ENCODE results near the gene DERA. TPM values are rescaled to one million over a fixed set of nuclear protein-coding genes. Genes with fewer than 3 reads are reported as not detected.

DERA gene
- total and polyA plus RNA-seq, 2 donors (not counting 1 experiment from before 2014, with no cell fraction given), result 48.2 to 51.5 TPM

- H3K36me3 ChIP-seq (ENCODE audit: control insufficient read depth, insufficient read depth, low read length), result no peaks in the 10 kb centered on the region
- H3K27me3 ChIP-seq (ENCODE audit: control insufficient read depth, insufficient read depth, low read length), result no peaks in the 10 kb centered on the region
- TF ChIP-seq EZH2 (IDR thresholded peaks at IDR 0.05; ENCODE audit: low read length, missing control alignments) (no peak), CTCF (conservative IDR thresholded peaks at IDR 0.05 in 1 of 2, IDR thresholded peaks at IDR 0.05 in 1 of 2; ENCODE audit: low read depth in 1 of 2, low read length in 2 of 2) (no peak)
- H2AFZ ChIP-seq (ENCODE audit: low read length), result no peak overlapping the region
- H3K79me2 ChIP-seq (ENCODE audit: control insufficient read depth, insufficient read depth, low read length), result no peaks in the 10 kb centered on the region
- no peaks in the 10 kb centered on the region for H3K9me3 ChIP-seq (ENCODE audit: control insufficient read depth, insufficient read depth, low read depth, low read length)
- H3K4me3 ChIP-seq (replicated peaks in 1 of 4; ENCODE audit: control extremely low read depth in 1 of 4, insufficient read depth in 1 of 4, low read depth in 3 of 4, low read length in 4 of 4), result no peak overlapping the region
- no peak overlapping the region for H3K27ac ChIP-seq (ENCODE audit: insufficient read depth, low read length)
- H3K4me1 ChIP-seq (ENCODE audit: control insufficient read depth, extremely low read depth, insufficient read depth, low read length), result no peaks in the 10 kb centered on the region
- no peak overlapping the region for H3K4me2 ChIP-seq (ENCODE audit: extremely low read depth, insufficient read depth, low read length)
- H3K9ac ChIP-seq (ENCODE audit: insufficient read depth, low read length), result no peak overlapping the region
- DNase-seq (ENCODE audit: low read depth in 2 of 2), result no peak
- H4K20me1 ChIP-seq (ENCODE audit: control insufficient read depth, extremely low read depth, insufficient read depth, low read length), result no peaks in the 10 kb centered on the region
Observed at GRCh38 chr12:16020031-16020430, 108.9 kb downstream of the DERA start.

GRCh38 chr12:16021026-16021425 lies 109.9 kb downstream of the DERA start:
- Histone ChIP-seq H2AFZ (ENCODE audit: low read length) (no peak overlapping the region), H3K79me2 (ENCODE audit: control insufficient read depth, insufficient read depth, low read length) (no peaks in the 10 kb centered on the region), H3K9me3 (ENCODE audit: control insufficient read depth, insufficient read depth, low read depth, low read length) (no peaks in the 10 kb centered on the region), H3K36me3 (ENCODE audit: control insufficient read depth, insufficient read depth, low read length) (no peaks in the 10 kb centered on the region), H3K4me3 (replicated peaks in 1 of 4; ENCODE audit: control extremely low read depth in 1 of 4, insufficient read depth in 1 of 4, low read depth in 3 of 4, low read length in 4 of 4) (no peak overlapping the region), H3K27me3 (ENCODE audit: control insufficient read depth, insufficient read depth, low read length) (no peaks in the 10 kb centered on the region), H3K9ac (ENCODE audit: insufficient read depth, low read length) (no peak overlapping the region), H3K4me2 (ENCODE audit: extremely low read depth, insufficient read depth, low read length) (no peak overlapping the region), H3K27ac (ENCODE audit: insufficient read depth, low read length) (no peak overlapping the region), H3K4me1 (ENCODE audit: control insufficient read depth, extremely low read depth, insufficient read depth, low read length) (no peaks in the 10 kb centered on the region), H4K20me1 (ENCODE audit: control insufficient read depth, extremely low read depth, insufficient read depth, low read length) (no peaks in the 10 kb centered on the region)
- TF ChIP-seq EZH2 (IDR thresholded peaks at IDR 0.05; ENCODE audit: low read length, missing control alignments) (no peak), CTCF (conservative IDR thresholded peaks at IDR 0.05 in 1 of 2, IDR thresholded peaks at IDR 0.05 in 1 of 2; ENCODE audit: low read depth in 1 of 2, low read length in 2 of 2) (no peak)
- DNase-seq (ENCODE audit: low read depth in 2 of 2), result no peak

- H3K79me2 ChIP-seq (ENCODE audit: control insufficient read depth, insufficient read depth, low read length), result no peaks in the 10 kb centered on the region
- no peak for DNase-seq (ENCODE audit: low read depth in 2 of 2)
- no peak overlapping the region for H2AFZ ChIP-seq (ENCODE audit: low read length)
- no peak overlapping the region for H3K4me2 ChIP-seq (ENCODE audit: extremely low read depth, insufficient read depth, low read length)
- H3K36me3 ChIP-seq (ENCODE audit: control insufficient read depth, insufficient read depth, low read length), result no peaks in the 10 kb centered on the region
- TF ChIP-seq EZH2 (IDR thresholded peaks at IDR 0.05; ENCODE audit: low read length, missing control alignments), result no peak
- no peak for TF ChIP-seq CTCF (conservative IDR thresholded peaks at IDR 0.05 in 1 of 2, IDR thresholded peaks at IDR 0.05 in 1 of 2; ENCODE audit: low read depth in 1 of 2, low read length in 2 of 2)
- H3K9me3 ChIP-seq (ENCODE audit: control insufficient read depth, insufficient read depth, low read depth, low read length), result no peaks in the 10 kb centered on the region
- H3K9ac ChIP-seq (ENCODE audit: insufficient read depth, low read length), result no peak overlapping the region
- H3K4me1 ChIP-seq (ENCODE audit: control insufficient read depth, extremely low read depth, insufficient read depth, low read length), result no peaks in the 10 kb centered on the region
- no peak overlapping the region for H3K27ac ChIP-seq (ENCODE audit: insufficient read depth, low read length)
- H3K4me3 ChIP-seq (replicated peaks in 1 of 4; ENCODE audit: control extremely low read depth in 1 of 4, insufficient read depth in 1 of 4, low read depth in 3 of 4, low read length in 4 of 4), result no peak overlapping the region
- H4K20me1 ChIP-seq (ENCODE audit: control insufficient read depth, extremely low read depth, insufficient read depth, low read length), result no peaks in the 10 kb centered on the region
- no peaks in the 10 kb centered on the region for H3K27me3 ChIP-seq (ENCODE audit: control insufficient read depth, insufficient read depth, low read length)
Observed at GRCh38 chr12:16021676-16022075, 110.5 kb downstream of the DERA start.

All from fibroblast of lung (primary cell).